LNCAP (cell line): ENCODE measurements around the gene PRICKLE1.

ENCODE experiments used
- TF ChIP-seq, protein P1 (sequence below): fragments of 450-650 bp; IDR thresholded peaks from 2 replicates; pipeline ENCODE4 v1.5.1; 2017; ENCODE audit warnings: mild to moderate bottlenecking

The PRICKLE1 gene

DNA sequence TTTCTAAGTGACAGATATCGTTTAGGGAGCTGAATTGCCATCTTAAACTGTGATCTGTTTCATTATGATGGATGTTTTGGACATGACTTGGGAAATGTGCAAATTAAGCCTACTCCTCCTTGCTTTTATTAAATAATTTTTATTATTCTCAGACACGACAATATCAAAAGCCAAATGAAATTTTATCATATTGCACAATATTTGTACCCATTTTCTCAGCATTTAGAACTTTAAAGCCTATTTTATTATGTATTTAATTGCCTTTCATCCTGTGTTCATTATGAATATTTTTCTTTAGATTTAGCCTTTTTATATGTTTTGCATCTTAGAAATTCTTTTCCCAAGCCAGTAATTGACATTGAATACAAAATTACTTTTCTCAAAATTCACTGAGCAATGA is 160.7 kb downstream of the PRICKLE1 start:
- TF ChIP-seq, protein P1, sequence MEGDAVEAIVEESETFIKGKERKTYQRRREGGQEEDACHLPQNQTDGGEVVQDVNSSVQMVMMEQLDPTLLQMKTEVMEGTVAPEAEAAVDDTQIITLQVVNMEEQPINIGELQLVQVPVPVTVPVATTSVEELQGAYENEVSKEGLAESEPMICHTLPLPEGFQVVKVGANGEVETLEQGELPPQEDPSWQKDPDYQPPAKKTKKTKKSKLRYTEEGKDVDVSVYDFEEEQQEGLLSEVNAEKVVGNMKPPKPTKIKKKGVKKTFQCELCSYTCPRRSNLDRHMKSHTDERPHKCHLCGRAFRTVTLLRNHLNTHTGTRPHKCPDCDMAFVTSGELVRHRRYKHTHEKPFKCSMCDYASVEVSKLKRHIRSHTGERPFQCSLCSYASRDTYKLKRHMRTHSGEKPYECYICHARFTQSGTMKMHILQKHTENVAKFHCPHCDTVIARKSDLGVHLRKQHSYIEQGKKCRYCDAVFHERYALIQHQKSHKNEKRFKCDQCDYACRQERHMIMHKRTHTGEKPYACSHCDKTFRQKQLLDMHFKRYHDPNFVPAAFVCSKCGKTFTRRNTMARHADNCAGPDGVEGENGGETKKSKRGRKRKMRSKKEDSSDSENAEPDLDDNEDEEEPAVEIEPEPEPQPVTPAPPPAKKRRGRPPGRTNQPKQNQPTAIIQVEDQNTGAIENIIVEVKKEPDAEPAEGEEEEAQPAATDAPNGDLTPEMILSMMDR: no peak

DNA sequence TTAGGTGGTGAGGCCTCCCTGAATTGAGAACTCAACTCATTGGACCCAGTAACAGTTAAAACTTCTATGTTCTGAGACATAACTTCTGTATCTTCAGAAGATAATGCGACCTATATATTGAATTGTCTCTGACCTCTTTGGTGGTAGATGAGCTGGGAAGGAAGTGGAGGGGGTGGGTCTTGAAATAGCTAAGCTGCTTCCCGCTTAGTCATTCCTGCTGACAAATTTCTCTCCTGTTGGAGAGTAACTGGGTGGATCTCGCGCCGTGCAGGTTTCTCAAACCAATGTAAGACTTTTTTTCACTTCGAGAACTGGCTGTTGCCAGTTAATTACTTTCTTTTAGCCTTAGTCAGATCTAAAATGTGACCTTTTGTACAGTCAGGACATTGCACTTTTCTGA is 162.8 kb downstream of the PRICKLE1 start:
- TF ChIP-seq, protein P1: no peak

DNA sequence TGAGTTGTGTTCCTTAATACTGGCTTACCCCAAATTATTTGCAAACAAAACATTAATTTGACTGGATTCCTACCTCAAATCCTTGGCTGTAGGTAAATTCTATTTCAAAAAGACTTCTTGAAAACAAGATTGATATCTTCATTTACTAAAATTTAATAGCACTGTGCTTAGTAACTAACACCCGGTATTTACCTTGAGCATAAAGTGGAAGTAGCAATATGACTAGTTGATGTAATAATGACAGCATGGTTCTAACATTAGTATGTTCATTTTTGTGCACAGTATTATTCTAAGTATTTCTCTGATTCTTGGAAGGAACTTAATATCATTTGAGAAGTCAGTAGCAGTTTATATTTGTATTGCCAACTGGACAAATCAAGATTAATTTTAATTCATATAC is 166.8 kb downstream of the PRICKLE1 start:
- TF ChIP-seq, protein P1: no peak

DNA sequence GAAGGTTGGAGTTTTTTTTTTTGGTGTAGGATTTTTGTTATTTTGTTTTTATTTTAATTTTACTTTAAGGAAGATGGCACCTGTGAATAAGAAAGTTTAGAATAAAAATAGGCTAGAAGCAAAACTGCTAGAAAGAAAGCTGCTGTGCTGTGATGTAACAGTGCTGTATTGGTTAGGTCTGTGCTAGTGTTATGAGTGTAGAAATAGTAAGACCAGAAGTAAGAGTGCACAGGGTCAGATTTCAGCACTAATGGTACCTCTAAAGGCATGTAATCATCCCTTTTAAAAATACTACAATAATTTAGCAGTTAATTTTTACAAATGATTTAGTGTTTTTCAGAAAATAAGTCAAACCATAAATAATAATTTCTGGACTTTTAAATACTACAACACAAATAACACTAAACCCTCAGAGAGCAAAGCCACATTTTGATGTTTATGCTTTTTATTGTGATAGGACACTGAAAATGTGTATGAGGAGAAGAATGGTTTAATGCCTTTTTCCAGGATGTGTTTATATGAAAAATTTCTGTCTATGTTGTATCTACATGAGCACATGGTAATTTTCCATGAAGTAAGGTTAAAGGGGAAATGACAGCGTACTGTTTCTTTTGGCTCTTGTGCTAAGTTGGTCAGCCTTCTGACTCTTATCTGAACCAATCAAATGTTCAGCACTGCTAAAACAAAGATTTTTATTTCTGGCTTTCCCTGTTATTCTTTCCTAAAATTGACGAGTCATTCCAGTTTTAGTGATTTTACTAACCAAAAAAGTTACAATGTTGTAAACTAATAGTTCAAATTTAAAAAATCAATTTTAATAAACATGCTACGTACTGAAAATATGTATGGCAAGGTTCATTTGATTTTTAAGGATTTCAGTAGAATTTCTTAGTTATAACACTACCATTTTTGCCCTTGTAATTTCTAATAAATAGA is 167.4 kb downstream of the PRICKLE1 start:
- TF ChIP-seq, protein P1: no peak

DNA sequence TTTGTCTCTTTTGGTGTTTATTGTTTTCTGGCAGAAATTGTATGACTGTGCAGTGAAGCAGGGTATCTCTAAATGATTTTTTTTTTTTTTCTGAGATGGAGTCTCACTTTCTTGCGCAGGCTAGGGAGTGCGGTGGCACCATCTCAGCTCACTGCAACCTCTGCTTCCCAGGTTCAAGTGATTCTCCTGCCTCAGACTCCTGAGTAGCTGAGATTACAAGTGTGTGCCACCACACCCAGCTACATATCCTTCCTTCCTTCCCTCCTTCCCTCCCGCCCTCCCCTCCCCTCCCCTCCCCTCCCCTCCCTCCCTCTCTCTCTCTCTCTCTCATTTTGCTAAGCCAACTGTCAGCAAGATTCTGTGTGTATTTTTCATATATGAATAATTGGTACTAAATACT is 169.2 kb downstream of the PRICKLE1 start:
- TF ChIP-seq, protein P1: no peak

DNA sequence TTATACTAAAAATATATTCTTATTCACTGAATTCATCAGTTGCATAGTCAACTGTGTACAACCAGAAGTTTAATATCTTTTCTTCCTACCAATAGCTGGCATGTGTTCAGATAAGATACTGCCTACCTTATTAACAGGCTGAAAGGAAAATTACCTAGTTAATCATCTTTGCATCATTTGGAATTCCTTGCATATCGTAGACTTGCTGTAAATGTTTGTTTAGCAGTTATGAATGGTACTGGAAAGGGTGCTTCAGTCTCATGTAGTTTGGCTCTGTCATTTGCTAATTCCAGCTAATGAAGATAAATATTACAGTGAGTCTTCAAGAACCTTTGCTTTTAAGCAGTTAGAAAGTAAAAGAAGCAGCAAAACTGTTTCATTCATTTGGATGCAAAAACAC is 179.2 kb downstream of the PRICKLE1 start:
- TF ChIP-seq, protein P1: no peak

DNA sequence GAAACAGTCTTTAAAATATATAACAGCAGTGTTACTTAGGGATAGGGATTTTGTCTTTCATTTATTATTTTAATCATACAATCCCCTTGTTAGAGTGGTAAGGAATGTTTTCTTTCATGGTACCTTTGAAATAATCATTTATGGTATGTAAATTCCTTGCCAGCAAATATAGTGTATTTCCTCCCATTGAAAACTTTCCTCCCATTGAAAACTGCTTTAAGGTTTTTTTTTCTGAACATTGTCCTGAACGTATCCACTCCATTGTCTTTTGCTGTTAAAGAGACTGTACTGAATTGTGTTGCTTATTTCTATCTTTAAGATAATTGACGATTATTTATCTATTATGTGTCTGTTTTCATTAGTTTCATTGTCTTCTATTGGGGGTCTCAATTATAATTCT is 180.1 kb downstream of the PRICKLE1 start:
- TF ChIP-seq, protein P1: no peak
